Activated CD8-positive, alpha-beta memory T cell treated with anti-CD3 and anti-CD28 coated beads, Interleukin-2, amount 50 U/mL, for 4 hours (primary cell): ENCODE data around the gene ATG4B.
A peak's percentile ranks its signal among the peaks of the same experiment; 100 is the strongest.

Experiments
- DNase-seq: peaks from one replicate; pipeline ENCODE4 v3.0.0-alpha.2; 2020

ATG4B gene

DNA sequence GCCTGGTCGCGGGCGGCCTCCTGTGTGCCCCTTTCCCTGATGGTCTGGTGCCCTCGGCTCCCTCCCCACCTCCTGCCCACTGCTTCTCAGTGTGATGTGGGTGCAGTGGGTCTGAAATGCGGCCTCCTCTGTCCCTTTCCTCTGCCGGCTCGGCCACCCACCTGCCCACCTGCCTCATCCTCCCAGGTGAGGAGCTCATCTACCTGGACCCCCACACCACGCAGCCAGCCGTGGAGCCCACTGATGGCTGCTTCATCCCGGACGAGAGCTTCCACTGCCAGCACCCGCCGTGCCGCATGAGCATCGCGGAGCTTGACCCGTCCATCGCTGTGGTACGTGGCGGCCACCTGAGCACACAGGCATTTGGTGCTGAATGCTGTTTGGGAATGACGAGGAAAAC, 30.9 kb downstream of the ATG4B start:
- no peak for DNase-seq

DNA sequence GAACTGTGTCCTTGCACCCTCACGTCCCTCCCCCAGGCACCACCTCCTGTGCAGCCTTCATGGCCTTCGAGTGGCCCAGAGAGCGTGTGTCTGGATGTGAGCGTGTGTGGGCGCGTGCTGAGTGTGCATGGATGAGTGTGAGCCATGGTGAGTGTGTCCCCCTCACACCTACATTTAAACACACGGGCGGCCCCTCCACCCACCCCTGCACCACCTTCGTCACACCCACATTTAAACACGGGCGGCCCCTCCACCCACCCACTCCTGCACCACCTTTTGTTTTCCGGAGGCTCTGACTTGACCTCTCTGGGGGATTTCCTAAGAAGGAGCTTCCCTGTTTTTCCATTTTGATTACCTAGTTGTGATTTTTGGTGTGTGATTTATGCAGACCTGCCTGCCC, 31.3 kb downstream of the ATG4B start:
- DNase-seq, result no peak

DNA sequence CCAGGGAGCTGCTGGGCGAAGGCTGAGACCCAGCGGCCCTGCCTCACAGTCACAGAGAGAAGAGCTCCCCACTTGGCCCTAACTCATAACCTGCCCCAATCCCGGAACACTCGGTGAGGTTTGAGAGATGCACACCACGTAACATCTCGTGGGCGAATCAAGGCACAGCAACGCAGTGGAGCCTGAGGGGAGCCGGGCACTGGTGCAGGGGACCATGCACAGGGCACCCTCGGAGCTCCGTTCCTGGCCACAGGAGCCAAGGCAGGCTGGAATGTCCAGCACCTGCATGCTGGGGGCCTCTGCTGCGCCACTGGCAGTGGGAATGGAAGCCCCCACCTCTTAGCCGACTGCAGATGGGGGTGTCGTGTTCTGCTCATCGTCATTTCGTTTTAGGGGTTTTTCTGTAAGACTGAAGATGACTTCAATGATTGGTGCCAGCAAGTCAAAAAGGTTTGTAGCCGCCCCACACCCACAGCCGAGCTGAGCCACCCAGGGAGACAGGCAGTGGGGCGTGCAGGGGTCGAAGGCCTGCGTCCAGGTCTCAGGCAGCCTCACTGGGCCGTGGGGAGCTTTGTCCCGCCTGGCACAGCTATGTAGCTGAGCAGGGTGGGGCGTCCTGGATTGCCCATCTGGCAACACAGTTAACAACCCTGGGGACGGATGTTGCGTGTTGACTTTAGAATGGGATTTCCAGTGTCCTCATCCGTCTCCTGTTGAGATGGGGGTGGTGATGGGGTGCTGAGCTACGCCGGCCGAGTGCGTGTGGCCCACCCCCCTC, 33.0 kb downstream of the ATG4B start:
- no peak for DNase-seq

DNA sequence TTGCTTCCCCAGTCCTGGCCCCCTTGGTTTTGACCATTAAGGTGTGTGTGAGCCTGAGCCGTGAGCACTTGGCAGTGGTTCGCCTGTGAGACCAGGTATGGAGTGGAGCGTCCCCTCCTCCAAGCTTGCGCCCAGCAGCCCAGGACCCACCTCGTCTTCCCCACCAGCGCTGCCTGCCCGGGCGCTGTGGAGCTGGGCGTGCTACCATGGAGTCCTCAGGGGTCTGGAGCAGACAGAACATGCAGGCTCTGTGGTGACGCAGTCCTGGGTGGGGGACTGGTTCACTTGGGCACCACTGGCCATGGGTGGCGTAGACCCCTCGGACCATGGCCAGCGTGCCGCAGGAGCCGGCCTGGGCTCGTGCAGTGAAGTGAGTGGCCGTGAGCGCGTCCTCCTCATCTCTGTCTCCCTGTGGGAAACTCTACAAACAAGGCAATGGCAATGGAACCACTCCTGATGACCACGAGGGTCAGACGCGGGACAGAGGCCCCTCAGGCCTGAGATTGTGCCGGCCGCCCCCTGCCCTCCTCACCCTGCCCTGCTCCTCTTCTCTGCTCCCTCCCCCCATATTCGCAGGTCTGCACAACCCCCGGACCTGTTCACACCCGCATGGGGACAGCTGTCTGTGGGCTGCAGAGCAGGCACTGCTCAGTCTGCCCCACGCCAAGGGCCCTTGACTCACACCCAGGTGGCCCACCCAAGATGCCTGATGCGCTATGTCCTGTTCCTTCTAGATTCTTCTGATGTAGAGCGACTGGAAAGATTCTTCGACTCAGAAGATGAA, 34.2 kb downstream of the ATG4B start:
- no peak for DNase-seq

DNA sequence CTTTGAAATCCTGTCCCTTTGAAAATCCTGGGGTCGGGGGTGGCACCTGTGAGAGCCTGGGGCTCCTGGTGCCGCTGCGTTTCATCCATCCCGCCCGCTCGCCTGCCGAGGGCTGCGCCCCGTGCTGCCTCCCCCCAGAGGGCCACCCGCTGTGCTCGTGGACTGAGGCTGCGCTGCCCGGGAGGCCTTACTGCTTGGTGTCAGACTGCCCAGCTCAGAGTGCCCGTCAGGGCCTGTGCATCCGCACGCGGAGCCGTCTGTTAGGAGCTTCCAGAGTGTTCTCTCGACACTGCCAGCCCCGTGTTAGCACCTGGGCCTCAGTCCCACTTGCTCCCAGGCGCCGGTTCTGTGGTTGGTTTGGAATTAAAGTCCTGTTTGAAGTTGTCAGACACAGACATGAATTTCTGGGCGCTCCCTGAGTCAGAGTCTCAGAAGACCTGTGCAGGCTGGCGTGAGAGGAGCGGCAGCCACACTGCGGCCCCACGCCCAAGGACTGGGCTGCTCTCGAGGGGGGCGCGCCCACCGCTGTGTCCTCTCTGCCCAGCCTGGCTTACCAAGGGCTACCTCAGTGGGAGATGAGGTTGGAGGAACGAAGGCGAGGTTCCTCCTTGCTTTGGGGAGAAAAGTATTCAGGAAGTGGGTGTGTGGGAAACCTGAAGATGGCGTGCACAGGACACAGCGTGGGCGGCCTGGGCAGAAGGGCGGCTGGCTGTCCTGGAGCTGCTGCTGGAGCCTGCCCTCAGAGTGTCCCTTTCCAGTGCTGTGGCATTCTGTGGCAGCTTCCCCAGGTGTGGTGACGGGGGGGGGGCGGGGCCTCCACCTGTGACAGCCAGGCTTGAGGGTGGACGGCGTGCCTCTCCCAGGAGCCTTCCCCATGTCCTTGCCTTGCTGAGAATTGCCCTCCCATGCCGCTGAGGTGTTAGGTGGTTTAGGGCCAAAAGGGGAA, 35.0 kb downstream of the ATG4B start:
- no peak for DNase-seq

DNA sequence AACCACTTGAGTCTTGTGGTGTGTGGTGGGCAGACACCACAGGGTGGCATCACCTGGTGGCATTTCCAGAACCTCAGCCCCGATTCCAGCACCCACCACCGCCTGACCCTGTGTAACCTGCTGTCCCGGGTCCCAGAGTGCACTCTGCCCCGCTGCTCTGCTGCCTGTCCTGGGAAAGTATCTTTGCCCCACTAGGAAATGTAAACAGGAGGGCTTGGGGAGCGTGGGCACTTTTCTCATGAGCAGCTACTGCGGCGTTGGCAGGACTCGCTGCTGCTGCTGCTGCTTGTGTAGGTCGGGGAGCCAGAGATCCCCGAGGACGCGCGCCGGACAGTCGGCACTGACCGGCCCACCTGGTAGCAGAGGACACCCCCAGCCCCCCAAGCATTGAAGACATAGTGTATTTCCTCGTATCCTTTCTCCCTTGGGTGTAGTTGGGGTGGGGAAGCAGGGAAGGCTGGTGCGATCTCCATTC, 35.7 kb downstream of the ATG4B start:
- DNase-seq, result no peak

DNA sequence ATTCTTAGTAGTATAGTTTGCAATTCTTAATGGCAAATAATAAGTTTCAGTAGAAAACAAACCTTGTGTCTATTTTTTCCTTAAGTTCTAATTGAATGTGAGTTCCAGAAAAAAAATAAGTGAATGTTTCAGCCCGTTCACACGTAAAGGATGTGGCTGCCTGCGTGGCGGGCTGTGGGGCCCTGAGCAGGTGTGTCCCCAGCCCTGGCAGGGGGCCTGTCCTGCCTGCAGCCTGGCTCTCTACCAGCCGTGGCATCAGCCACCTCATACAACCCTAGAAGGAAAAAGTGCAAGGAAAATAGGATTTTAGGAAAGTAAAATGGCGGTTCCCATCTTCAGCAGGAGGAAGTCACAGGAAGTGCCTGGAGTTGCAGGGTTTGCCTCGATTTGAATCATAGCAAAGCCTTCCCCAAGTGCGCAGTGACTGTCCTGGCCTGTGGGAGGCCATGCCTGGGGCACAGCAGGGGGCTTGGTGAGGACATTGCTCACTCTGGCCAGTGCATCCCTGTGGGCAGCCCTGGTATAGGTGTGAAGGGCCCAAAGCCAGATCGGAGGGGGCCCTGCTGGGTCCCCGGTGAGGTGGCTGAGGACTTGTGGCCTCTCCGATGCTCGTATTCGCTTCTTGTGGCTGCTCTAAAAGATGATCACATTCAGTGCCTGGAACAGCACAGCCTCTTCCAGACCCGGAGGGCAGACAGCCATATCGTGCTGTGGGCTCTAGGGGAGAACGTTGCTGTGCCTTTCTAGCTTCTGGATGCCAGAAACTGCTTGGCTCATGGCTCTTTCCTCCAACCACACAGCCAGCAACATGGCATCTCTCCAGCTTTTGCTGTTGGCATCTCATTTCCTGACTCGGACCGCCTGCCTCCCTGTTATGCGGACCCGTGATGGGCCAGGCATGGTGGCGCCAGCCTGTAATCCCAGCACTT, 36.6 kb downstream of the ATG4B start:
- no peak for DNase-seq

DNA sequence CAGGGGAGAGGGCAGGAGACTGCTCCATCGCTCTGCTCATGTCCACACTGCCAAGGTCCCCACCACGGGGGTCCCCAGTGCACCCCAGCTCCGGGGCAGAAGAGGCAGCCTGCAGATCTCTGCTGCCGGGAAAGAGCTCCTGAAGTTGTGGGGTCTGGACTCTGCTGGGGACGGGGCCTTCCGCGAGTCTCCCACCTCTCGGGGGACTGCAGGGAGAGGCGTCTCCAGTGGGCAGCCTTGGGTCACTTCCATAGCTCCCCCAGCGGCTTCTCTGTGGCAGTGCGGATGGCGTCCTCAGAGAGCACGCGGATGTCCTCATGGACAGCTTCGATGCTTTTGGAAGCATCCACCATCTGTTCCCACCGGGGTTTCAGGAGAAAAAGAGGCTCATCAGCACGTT, 38.4 kb downstream of the ATG4B start:
- no peak for DNase-seq

DNA sequence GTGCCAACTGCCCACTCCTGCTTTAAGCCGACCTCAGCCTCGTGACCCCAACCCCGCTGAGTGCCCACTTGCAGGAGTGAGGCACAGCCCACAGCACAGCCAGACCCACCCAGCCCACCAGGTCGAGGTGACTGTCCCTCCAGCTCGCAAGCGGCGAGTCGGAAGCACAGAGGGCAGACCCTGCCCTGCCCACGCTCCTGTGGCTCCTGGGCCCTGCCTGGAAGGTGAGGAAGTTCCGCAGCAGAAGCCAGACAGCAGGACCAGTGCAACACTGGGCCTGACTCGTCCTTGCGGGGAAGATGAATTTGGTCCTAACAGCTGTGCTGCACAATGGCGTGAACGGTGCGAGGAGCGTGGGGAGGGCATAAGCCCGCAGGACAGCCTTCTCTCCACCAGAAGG, 39.2 kb downstream of the ATG4B start:
- no peak for DNase-seq

DNA sequence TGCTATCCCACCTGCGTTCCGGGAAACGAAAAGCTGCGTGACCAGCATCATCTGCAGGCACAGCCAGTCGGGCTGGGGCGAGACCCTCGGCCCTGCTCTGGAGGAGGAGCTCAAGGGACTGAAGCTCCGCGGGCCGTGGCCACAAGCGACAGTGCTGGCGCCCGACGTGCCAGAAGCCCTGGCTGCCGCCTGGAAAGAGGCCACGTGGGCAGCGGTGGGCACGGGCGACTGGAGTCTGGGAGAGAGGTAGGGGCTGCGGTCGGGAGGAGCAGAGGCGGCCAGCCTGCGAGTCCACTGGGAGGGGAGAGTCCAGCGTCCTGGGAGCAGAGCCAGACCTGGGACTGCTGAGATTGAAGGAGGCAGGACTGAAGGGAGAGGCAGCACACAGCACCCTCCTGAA, 39.9 kb downstream of the ATG4B start:
- no peak for DNase-seq

DNA sequence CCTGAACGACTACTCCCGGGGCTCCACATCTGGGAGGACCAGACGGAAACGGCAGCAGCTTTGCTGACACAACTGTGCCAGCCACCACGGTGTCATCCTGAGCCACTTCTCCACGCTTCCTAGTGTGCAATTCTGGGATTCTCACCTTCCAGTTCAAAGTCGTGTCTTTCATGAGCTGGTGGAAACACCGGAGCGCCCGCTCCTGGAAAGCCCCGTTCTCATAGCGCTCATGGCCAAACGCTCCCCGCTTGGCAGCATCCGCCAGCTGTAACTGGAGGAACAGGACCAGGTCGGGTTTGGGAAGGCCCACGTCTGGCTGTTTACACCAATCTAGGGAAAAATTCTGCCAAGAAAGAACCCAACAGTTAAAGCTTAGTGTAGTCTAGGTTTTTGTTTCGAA, 40.8 kb downstream of the ATG4B start:
- no peak for DNase-seq

DNA sequence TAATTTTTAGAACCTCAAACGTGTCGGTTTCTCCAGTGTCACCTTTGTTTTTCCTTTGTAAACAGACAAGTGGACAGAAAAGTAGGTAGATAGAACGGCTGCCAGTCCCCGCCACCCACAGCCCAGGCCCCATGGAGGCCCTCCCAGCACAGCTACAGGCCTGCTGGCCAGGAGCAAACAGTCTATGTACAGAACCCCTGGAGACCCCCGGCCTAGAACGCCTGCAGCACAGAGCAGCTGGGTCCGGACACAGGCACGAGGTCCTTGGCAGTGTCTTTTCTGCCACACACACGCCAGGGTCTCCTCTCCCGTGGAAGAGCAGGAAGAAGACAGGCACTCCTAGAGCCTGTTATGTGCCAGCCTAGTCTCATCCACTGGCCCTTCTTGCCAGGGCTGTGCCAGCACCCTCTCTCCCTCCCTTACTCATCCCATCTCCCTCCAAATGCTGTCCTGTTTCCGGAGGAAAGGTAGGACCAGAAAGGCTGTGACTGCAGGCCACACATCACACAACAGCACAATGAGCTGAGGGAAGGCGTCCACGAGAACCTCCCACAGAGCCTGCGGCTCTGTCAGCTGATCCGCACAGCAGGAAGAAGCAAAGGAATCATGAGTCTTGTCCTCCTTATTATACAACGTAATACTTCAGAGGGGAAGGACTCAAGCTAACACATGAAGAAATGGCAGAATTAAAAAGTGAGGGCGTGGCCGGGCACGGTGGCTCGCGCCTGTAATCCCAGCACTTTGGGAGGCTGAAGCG, 41.5 kb downstream of the ATG4B start:
- DNase-seq, result no peak

DNA sequence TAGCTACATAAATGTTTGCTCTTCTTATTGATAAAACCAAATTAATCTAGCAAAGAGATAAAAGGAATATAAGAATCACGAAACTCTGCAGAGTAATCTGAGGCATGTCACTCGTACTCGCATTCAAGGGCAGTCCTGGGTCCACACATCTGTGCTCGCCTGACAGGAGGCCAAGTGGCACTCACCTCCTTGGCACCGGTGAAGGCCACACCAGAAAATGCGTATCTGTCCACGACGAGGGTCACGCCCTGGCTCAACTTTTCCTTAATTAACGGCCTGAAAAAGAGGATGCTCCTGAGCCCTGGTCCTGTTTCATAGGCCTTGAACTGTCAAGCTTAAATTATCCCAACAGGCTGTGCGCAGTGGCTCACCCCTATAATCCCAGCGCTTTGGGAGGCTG, 42.6 kb downstream of the ATG4B start:
- DNase-seq, result no peak

DNA sequence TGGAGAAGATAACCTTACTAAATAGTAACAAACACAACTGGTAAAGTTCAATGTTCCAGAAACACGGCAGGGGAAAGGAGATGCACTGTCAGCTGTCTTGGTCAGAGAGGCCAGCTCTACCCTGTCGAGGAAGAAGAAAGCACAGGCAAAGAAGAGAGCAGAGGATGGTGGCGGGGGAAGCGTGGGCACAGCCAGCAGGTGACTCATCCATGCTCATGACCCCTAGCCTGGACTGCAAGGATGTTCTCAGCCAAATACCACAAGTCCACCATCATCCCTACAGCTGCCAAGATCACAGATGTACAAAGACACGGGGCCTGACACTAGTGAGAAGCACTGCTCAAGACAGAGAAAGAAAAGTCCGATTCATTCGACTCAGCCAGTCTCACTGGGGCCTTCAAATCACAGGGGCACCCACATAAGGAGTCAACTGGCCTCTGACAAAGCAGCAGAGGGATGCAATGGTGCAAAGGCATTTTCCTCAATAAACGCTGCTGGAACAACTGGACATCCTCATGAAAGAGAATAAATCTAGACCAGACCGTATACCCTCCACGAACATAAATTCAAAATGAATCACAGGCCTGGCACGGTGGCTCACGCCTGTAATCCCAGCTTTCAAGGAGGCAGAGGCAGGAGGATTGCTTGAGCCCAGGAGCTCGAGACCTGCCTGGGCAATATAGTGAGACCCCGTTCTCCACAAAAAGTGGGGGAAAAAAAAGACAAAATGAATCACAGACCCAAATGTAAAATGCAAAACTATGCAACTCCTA, 43.5 kb downstream of the ATG4B start:
- DNase-seq, result no peak

DNA sequence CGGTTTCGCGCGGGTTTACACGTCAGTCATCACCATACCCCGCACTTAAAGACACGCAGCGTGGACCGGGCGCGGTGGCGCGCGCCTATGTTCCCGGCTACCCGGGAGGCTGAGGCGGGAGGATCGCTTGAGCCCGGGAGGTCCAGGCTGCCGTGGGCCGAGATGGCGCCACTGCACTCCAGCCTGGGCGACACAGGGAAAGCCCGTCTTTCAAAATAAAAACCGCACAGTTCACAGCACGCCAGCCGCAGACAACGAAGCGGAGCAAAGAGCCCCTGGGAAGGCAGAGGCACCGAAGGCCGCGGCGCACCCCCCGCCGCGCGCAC, 48.8 kb downstream of the ATG4B start:
- DNase-seq, result no peak

DNA sequence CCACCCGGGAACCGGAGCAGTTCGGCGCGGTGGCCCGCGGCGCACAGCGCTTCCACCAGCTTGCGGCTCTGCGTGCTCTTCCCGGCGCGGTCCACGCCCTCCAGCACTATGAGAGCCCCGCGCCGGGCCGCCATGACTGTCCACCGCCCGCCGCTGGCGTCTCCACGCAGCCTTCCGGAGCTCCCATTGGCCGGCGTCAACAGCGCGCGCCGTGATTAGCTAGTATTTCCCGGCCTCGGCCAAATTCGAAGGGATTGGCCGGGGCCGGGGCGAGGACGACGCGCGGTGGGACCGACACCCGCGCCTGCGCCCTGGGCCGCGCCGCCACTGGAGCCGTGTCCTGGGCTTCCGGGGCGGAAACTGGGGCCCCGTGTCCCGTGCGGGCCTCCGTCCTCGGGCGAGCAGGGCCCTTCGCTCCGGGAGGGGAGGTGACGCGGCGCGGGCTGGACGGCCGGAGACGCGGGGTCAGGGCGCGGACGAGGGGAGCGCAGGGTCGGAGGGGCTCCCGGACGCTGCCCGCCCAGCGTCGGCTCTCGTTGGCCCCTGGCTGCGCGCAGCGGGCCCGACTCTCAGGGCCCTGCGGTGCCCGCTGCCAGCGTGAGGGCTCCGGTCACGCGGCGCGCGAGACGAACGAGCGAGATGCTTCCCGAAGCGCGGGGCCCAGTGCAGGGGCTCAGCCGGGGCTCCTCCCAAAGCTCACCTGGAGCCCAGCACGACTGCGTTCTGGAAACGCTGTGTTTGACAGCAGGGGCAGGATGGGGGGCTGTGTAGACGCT, 49.3 kb downstream of the ATG4B start, which contains the start of gene DTYMK:
DTYMK (minus strand) TSS at position 166 of the 776 bp plus-strand sequence; CDS start at position 134, 32 bp downstream.
- DNase-seq, result peak; percentile 94

DNA sequence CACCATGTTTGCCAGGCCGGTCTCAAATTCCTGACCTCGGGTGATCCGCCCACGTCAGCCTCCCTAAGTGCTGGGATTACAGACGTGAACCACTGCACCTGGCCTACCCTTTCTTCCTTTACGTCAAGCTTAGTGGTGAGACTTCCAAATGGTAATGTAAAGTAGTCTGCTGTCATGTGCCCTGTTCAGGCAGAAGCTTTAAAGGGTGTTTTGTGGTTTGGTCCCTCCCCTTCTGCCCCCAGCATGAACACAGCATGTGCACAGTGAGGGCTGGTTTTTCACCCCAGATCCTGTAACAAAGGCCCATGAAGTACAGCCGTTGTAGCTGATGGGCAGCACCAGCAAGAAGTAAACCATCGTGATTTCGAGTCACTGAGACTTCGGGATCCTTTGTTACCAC, 51.8 kb downstream of the ATG4B start:
- DNase-seq, result peak; percentile 55

DNA sequence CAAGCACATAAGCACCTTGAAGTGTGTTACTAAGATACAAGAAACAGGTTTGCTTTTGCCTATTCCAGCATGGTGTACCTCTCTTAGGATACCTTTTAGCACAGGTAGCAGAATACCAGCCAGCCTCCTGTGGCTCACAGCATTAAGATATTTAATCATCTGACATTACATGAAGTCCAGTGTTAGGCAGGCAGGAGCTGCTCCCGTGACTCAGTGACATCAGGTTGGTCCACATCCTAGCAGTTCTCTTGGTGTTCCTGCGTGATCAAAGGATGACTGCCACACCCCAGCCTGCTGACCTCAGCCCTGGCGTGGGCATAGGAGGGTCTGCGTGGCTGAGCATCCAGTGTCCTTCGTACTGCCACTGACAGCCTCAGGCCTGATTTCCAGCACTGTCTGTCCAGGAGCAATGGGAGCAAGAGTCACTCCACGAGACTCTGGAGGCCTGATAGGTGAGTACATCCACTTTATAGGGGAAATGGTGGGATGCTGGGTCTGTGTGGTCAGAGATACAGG, 52.8 kb downstream of the ATG4B start:
- no peak for DNase-seq

DNA sequence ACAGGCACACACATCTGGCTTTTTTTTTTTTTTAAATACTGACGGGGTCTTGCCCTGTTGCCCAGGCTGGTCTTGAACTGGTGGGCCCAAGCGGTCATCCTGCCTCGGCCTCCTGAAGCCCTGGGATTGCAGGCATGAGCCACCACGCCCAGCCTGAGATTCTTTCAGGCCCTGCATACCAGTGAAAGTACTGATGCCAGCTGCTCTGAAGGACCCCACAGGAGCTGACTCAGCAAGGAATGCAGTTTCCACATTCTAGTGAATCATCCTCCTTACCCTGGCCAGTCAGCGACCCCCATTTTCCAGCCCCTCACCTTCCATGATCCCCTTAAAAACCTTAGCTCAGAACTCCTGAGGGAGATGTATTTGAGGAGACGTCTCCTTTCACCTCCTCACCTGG, 55.0 kb downstream of the ATG4B start:
- DNase-seq, result no peak
